Stimulated activated CD4-positive, alpha-beta T cell treated with anti-CD3 and anti-CD28 coated beads, Interleukin-15, amount 100 ng/mL, for 1 hour (primary cell): ENCODE data around the gene DGKH.
"Not testable (repeated sequence)": the region's sequence is repeated elsewhere in the genome, so short reads cannot be mapped to it uniquely, and the experiment has no call there.

Source experiments
- DNase-seq, 2 donors: peaks; one replicate each; pipeline ENCODE4 v3.0.0-alpha.2; 2020; ENCODE audit warnings: low read depth in 1 of 2, low spot score in 1 of 2

DGKH gene

DNA sequence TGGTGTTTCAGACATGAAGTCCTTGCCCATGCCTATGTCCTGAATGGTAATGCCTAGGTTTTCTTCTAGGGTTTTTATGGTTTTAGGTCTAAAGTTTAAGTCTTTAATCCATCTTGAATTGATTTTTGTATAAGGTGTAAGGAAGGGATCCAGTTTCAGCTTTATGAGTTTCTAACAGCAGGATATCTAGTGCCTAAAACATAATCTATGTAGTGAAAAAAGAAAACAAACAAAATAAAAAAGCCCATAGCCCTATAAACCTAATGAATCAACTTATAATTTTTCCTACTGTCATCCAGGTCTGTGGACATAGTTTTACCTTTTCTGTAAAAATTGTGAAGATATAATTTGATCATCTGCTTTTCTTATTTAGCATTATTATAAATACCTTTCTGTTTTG, 115.5 kb downstream of the DGKH start:
- DNase-seq: not testable (repeated sequence)

DNA sequence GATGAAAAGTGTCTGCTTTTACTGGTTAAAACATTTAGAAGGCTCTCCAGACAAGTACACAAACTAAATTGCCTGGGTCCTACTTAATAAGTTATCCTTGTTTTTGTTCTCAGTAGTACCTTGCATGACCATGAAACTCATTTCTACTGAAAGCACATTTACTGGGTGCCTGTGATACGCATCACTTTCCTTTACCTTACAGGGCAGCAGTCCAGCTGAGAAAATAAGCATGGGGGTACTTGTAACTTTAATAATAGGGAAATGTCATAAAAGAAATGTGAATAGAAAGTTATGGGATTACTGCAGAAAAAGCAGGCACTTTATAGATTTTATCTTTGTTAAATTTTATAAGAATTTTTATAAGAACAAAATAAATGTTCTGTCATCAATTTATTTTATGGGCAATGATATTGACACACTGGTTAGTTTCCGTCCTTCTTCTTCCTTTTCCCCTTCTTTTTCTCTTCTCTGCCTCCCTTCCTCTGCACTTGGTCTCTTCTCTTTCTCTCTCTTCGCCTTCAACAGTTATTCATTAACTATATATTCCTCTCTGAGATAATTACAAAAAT, 116.2 kb downstream of the DGKH start:
- no peak for DNase-seq

DNA sequence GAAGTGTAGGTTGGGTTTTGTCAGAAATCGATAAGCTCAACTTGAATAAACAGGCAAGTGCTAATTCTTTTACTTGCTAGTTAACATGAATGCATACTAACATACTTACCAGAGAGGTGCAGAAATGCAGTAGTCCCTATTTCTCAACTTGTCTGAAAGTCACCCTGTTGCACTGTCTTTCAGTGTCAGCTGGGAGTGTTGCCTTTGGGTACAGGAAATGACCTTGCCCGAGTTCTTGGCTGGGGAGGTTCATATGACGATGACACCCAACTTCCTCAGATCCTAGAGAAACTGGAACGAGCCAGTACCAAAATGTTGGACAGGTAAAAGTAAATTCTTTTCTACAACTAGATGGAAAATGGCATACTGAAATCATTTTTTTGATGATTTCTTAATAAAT, 120.0 kb downstream of the DGKH start:
- no peak for DNase-seq

DNA sequence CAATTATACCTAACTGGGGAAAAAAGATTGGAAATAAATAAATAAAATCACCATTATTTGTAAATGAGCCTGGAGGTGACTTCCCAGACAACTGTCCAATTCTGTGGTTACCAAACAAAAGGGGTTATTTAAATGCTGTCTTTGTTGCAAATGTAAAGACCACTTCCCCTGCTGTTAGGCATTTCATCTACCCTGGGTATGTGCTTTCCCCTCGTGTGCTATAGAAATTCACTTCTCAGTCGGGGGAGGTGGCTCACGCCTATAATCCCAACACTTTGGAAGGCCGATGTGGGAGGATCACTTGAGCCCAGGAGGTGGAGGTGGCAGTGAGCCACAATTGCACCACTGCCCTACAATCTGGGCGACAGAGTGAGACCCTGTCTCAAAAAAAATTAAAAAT, 121.6 kb downstream of the DGKH start:
- DNase-seq: no peak

DNA sequence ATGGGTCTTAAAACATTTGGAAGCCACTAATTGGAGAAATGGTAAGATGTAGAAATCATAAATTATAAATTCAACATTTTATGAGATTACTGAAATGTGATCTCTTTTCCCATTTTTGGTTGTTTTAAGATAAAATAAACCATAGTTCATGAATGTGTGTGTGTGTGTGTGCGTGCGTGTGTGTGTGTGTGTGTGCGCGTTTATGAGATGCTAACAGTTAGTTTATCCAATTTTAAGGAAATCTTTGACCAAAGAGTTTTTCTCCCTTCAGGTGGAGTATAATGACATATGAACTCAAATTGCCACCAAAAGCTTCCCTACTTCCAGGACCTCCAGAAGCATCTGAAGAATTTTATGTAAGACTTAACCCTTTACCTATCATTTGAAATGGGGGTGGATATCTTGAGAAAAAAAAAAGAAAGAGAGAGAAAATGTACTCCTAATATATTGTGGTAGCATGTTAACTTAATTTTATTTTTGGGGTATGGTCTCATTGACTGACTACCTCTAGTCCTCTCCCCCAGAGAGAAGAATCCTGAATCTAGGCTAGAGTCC, 125.4 kb downstream of the DGKH start:
- no peak for DNase-seq

DNA sequence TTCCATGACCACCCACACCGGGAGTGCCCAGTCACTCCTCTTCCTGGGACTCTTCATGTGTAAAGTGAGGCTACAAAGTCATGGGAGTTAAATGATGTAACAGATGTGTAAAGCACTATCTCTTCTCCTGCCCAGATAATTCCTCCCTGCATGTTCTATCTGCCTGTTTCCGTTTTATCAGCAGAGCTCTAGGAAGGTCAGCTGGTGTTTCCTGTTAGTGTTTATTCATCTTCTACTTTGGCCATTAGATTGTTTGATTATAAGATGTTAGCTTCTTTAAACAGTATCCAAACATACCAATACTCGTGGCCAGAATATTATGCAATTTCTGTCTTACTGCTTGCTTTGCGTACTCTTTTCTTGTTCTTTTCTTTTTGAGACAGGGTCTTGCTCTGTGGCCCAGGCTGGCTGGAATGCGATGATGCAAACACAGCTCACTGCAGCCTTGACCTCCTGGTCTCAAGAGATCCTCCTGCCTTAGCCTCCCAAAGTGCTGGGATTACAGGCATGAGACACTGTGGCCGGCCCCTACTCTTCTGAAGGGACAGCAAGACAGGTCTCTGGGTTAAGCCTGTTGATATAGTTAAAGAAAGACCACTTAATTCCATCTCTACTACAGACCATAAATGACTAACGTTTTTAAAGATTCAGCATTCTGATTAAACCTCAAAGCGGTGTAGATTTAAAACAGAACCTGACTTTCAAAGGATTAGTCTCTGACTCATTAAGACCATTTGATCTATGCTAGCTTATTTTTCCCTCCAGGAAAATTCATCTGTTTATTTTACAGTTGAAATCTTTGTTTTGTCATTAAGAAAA, 126.1 kb downstream of the DGKH start:
- no peak for DNase-seq

DNA sequence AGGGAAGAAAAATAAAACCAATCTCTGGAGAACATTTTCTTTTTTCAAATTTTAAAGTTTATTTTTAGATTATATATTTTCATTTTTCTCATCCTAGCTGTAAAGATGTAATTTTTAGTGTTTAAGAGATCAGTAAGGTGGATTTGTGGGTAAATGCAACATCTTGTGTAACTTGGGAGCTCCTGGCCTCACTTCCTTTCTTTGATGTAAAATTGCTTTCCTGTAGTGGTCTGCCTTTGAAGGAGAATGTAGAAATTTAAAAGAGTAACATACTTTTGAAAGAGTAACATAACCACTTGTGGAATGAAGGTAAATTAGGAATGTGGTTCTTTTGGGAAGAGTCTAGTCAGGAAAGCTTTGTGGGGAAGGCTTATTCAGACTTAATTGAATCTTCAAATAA, 127.8 kb downstream of the DGKH start:
- no peak for DNase-seq

DNA sequence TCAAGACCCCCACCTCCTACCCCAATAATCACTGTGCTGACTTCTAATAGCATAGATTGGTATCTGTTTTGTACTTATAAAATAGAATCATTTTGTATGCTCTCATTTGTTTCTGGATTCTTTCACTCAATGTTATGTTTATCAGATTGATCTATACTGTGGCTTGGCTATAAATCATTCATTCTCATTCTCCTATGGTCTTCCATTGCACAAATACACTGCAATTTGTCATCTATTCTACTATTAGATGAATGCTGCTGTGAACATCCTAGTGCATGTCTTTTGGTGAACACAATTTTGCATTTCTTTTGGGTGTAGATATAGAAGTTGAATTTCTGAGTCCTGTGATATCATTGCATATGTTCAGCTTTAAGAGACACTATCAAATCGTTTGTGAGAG, 128.7 kb downstream of the DGKH start:
- DNase-seq: no peak

DNA sequence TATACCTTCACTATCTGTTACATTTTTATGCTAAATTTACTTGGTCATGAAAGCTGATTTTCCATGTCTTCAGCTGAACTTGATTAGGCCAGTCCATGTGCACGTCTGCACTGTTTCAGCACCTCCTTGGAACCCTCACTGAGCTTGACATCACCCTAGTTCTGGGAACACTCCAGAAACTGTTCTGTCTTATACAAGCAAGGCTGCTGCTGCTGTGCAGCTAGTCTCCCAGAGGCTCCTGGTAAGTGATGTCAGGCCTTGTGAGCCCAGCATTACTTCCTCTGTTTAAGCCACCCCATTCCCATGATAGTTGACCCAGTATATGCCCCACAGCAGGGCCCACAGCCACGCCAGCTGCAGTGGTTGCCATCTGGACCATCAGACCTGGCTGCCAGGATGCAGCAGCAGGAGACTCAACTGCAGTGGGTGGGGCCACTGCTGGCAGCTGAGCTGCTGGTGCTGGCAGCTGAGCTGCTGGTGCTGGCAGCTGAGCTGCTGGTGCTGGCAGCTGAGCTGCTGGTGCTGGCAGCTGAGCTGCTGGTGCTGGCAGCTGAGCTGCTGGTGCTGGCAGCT, 133.0 kb downstream of the DGKH start:
- DNase-seq: no peak

DNA sequence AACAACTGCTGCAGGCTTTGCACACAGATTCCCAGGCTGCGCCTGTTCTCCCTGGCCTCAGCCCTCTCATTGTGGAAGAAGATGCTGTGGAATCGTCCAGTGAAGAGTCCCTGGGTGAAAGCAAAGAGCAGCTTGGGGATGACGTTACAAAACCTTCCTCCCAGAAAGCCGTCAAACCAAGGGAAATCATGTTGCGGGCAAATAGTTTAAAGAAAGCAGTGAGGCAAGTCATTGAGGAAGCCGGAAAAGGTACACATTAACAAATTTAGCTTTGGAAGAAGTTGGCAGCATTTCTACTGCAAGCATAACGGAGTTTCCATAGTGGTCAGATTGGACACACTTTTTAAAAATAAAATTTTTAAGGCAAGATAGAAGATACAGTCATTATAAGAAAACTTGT, 140.6 kb downstream of the DGKH start:
- DNase-seq: no peak

DNA sequence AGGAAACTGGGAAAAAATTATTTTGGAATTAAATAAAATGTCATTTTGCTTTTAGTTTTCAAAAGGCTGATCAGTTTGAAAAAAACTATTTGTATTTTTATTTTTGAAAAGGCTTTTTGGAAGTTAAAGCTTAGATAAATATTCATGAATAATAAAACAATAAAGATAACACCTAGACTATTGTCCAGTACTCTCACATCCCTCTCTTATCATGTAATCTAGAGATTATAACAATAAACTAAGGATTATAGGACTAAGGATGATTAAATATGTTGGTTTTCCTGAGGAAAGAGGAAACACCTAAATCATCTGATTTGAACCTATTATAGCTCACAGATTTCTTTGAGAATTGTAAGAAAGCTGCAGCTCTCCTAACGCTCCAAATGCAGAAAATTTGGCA, 142.1 kb downstream of the DGKH start:
- no peak for DNase-seq

DNA sequence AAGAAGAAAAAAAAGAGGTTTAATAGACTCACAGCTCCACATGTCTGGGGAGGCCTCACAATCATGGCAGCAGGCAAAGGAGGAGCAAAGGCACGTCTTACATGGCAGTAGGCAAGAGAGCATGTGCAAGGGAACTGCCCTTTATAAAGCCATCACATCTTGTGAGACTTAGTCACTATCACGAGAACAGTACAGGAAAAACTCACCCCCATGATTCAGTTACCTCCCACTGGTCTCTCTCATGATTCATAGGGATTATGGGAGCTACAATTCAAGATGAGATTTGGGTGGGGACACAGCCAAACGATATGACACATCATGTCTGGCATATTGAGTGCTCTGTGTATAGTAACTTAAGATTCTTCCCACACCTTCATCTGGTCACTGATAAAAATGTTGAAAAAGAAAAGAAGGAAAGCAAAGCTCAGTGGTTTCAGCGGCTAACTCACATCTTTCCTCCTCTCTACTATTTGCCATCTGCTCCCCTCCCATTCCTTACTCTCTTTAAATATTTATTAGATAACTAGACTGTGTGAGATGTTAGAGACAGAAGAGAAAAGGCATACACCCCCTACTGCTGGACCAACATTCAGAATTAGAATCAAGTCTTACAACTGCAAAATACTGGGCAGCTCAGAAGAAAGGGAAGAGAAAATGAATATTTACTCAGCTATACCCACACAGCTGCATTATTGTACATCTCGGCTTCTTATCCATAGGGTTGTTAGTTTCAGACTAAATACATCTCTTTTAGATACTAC, 163.4 kb downstream of the DGKH start:
- DNase-seq: no peak

DNA sequence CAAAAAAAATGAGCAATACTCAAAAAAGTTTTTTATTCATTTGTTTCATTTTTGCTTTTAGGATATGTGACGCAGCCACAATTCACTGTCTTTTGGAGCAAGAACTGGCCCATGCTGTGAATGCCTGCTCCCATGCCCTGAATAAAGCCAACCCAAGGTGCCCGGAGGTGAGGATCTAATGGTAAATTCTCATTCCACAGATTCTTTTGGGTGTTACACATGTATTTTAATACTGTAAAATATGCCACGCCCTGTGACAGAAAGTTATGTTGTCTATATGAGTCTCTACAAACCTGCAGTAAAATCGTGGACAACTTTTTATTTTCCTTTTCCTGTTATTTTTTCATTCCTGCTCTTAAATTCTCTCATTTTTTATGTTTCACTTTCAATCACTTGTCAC, 166.0 kb downstream of the DGKH start:
- DNase-seq: no peak

DNA sequence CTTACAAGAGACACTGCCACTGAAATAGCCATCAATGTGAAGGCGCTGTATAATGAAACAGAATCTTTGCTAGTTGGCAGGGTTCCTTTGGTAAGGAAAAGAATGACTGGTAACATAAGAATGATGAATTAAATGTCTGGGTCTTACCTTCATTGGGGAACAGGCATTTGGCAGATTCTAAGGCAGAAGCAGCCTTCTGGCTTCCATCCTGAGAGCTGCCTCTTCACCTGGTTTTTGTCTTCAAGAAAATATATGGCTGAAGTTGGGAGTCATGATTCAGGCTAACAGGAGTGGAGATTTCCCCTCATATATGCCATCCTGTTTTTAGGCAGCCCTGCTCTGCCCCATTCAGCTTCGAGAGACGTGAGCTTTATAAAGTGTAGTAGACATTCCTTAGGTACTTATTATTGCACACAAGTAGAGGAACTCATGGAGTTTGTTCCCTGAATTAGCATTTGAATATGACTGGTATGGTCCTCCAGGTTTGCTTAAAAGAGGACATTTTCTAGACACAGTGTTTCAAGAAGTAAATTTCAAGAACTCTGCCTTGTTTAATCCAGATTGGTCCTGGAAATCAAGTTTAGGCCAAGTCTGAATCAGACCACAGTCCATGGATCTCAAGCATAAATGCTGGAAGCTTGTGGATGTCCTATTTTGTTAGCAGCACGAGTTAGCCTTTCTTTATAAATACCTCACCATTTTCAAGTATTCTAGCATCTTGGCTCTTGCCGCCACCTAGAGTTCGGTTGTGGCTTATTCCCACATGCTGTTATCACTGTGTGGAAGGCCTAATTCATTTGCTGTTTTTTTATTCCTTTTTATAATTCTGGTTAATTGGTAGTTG, 167.4 kb downstream of the DGKH start:
- DNase-seq: no peak

DNA sequence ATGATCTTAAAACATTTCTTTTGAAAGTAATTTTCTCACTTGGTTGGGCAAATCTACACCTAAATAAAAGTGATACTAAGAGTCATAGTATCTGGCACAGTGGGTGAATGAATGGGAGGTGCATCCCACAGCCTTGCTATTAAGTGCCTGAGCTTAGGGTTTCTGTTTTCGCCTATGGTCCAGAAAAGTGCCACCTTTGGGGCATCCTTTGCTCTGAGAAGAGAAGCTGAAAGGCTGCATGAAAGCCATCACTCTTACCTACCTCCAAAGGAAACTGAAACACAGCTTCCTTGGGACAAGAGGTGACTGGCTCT, 167.9 kb downstream of the DGKH start:
- no peak for DNase-seq

DNA sequence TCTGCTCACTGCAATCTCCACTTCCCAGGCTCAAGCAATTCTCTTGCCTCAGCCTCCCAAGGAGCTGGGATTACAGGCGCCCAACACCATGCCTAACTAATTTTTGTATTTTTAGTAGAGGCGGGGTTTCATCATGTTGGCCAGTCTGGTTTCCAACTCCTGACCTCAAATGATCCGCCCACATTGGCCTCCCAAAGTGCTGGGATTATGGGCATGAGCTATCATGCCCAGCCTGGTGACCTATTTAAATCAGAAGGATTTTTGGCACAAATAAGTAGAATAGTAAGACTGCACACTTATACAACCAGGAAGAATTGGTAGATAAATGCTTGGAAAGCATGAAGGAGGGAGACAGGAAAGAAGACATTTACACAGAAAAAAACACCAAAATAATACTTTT, 170.1 kb downstream of the DGKH start:
- DNase-seq: no peak

DNA sequence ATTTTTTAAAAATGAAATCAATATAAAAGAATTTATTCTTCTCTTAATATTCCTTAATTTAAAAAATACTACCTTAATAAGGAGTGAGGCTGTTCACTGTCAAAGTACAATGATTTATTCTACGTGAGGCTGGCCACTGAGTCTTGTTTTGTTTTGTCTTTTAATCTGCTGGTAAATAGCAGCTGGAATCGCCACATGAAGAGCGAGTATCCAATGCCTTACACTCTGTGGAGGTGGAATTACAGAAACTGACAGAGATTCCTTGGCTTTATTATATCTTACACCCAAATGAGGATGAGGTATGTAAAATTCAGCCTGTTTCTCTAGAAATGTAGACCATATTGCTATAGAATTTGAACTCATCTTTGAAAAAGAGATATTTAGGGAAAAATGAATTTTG, 170.6 kb downstream of the DGKH start:
- no peak for DNase-seq

DNA sequence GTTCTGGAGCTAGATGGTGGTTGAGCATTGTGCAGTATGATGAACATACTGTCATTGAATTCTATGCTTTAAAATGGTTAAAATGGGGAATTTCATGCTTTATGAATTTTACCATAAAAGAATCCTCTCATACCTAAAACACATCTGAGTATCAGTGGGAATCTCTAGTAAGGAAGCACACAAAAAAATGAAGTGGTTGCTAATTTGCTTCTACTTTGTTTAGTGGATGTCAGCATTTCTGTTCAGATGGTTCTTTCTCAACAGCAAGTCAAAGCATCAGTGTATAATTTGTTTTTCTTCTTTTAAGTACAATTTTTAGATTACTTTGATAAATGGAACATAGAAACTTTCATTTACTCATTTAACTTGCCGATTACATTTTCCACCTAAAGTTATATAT, 171.4 kb downstream of the DGKH start:
- DNase-seq: no peak

DNA sequence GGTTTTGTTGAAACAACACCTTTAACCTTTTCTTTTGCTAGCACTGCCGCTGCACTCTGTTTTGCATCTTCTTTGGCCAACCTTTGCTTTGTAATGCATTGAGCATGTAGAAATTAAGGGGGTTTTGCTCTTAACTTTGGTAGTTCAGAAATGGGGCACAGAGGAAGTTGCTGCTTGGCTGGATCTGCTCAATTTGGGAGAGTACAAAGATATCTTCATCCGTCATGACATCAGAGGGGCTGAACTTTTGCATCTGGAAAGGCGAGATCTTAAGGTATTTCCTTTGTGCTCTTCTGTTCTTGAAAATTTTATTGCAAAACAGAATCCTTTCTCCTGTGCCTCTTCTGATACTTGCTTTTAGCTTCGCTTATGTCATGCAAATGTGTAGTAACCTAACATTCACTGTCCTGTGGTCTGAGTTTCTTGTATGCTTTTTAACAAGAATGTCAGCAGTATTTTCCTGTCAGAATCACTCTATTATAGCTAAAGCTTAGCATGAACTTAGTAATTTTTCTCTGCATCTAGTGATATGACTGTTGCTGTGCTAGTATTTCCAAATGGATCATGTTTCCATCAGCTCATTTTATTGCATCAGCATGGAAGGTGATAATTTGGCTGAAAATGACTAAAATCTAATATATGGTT, 172.8 kb downstream of the DGKH start:
- no peak for DNase-seq

DNA sequence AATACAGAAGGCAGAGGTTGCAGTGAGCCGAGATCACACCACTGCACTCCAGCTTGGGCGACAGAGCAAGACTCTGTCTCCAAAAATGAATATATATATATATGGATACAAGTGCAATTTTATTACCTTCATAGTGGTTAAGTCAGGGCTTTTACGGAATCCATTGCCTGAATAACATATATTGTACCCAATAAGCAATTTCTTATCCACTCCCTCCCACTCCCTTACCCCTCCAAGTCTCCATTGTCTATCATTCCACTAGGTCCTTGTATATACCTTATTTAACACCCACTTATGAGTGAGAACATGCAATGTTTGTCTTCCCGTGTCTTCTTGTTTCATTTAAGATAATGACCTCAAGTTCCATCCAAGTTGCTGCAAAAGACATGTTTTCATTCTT, 175.2 kb downstream of the DGKH start:
- DNase-seq: no peak

DNA sequence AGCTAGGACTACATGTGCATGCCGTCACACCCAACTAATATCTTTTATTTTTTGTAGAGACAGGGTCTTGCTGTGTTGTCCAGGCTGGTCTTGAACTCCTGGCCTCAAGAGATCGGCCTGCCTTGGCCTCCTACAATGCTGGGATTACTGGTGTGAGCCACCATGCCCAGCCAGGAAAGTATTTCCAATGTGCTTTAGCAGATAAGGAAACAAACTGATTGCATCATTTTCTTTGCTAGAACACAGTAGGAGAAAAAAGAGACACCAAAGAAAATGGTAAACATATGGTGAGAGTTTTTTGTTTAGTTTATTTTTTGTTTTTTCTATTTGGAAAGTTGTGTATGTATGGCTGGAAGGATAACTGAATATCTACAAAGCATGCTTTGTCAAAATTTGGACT, 176.6 kb downstream of the DGKH start:
- DNase-seq: no peak
